Astrocyte (in vitro differentiated cells and primary cell): ENCODE measurements around the gene CEP41. TPM values are rescaled to one million over a fixed set of nuclear protein-coding genes. Genes with fewer than 3 reads are reported as not detected.

Experiments
- DNase-seq: peaks from one replicate; pipeline ENCODE4 v3.0.0-alpha.2; 2010; ENCODE audit warnings: low read depth
- FAIRE-seq: peaks from 2 replicates; lab custom pipeline; 2011; peaks lifted over from hg19 to GRCh38; lab: Jason Lieb, UNC
- H2AFZ ChIP-seq: 2 replicates; pipeline ENCODE4 v1.6.0; 2012; ENCODE audit warnings: low read depth, low read length, inconsistent platforms
- H3K27ac ChIP-seq: 2 replicates; pipeline ENCODE4 v1.5.1; 2011; ENCODE audit warnings: low read depth, low read length, inconsistent platforms
- H3K27me3 ChIP-seq: 2 replicates; pipeline ENCODE4 v1.6.0; 2011; ENCODE audit warnings: low read length, inconsistent platforms; ENCODE audit not compliant: insufficient read depth
- H3K36me3 ChIP-seq: 2 replicates; pipeline ENCODE4 v1.5.1; 2011; ENCODE audit warnings: low read length, inconsistent platforms; ENCODE audit not compliant: insufficient read depth
- H3K4me1 ChIP-seq: 2 replicates; pipeline ENCODE4 v1.5.1; 2011; ENCODE audit warnings: low read length, inconsistent platforms; ENCODE audit not compliant: insufficient read depth
- H3K4me2 ChIP-seq: 2 replicates; pipeline ENCODE4 v1.6.0; 2012; ENCODE audit warnings: low read length, inconsistent platforms
- H3K4me3 ChIP-seq: 2 replicates; pipeline ENCODE4 v1.5.1; 2011; ENCODE audit warnings: low read depth, mild to moderate bottlenecking, low read length, inconsistent platforms; ENCODE audit not compliant: insufficient read depth
- H3K79me2 ChIP-seq: 2 replicates; pipeline ENCODE4 v1.6.0; 2012; ENCODE audit warnings: mild to moderate bottlenecking, low read length, inconsistent platforms; ENCODE audit not compliant: insufficient read depth
- H3K9ac ChIP-seq: 2 replicates; pipeline ENCODE4 v1.6.0; 2012; ENCODE audit warnings: mild to moderate bottlenecking, low read length, inconsistent platforms
- H3K9me3 ChIP-seq: 2 replicates; pipeline ENCODE4 v1.5.1; 2012; ENCODE audit warnings: low read depth, mild to moderate bottlenecking, low read length, inconsistent platforms; ENCODE audit not compliant: insufficient read depth
- H4K20me1 ChIP-seq: 2 replicates; pipeline ENCODE4 v1.6.0; 2012; ENCODE audit warnings: low read length, inconsistent platforms; ENCODE audit not compliant: insufficient read depth
- H3K27ac Mint-ChIP-seq: one replicate; pipeline ENCODE4 v1.8.0; 2021; ENCODE audit warnings: mild to moderate bottlenecking, mixed read lengths; ENCODE audit not compliant: unreplicated experiment
- H3K27me3 Mint-ChIP-seq: one replicate; pipeline ENCODE4 v1.8.0; 2021; ENCODE audit warnings: low read depth, mixed read lengths; ENCODE audit not compliant: unreplicated experiment
- H3K36me3 Mint-ChIP-seq: one replicate; pipeline ENCODE4 v1.8.0; 2021; ENCODE audit warnings: low read depth, mixed read lengths; ENCODE audit not compliant: unreplicated experiment
- H3K4me1 Mint-ChIP-seq: one replicate; pipeline ENCODE4 v1.8.0; 2021; ENCODE audit warnings: low read depth, mixed read lengths; ENCODE audit not compliant: unreplicated experiment
- H3K4me3 Mint-ChIP-seq: one replicate; pipeline ENCODE4 v1.8.0; 2021; ENCODE audit warnings: mild to moderate bottlenecking, moderate library complexity, mixed read lengths; ENCODE audit not compliant: unreplicated experiment
- H3K9me3 Mint-ChIP-seq: one replicate; pipeline ENCODE4 v1.8.0; 2021; ENCODE audit warnings: mild to moderate bottlenecking, mixed read lengths; ENCODE audit not compliant: unreplicated experiment
- EZH2 ChIP-seq: IDR thresholded peaks from 2 replicates; pipeline ENCODE4 v1.6.1; 2012; ENCODE audit warnings: mild to moderate bottlenecking, low read length, inconsistent platforms; ENCODE audit not compliant: insufficient read depth
- total RNA-seq: library from RNA; stranded (reverse); gene quantifications from 2 replicates; pipeline ENCODE4 v1.2.1, GENCODE V29; 2021
- TF ChIP-seq, protein P1 (sequence below): IDR thresholded peaks from 2 replicates; pipeline ENCODE4 v1.5.1; 2011; ENCODE audit warnings: low read depth, mild to moderate bottlenecking, inconsistent platforms, low read length, moderate library complexity; ENCODE audit not compliant: insufficient read depth

The CEP41 gene
- total RNA-seq, 1 donor from 2014 or later, result 16.4 TPM

DNA sequence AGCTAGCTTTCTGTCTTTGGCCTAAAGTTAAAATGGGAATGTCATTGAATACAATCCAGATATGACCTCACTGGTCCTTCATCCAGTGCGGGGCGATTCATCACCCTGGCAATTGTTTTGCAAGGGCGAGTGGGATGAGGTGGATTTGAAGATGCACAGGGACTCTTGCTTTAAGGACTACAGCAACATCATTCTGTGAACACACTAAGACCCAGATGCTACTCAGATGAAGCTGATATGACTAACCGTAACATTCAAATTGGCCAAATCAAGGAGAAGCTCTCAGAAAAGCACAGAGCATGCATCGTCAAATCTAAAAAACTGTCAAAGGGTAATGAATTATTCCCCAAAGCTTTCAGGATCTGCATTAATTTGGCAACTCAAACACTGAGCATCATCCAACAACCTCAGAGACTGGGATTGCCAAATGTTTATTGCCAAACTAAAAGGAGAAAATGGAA is 47.7 kb downstream of the CEP41 start:
- Histone ChIP-seq H3K9me3 (no peaks in the 10 kb centered on the region), H3K4me1 (peaks cover 13% of the 10 kb centered on the region), H3K4me3 (no peak overlapping the region), H3K27ac (no peak overlapping the region), H4K20me1 (no peaks in the 10 kb centered on the region), H3K9ac (no peak overlapping the region), H2AFZ (no peak overlapping the region), H3K79me2 (no peaks in the 10 kb centered on the region), H3K4me2 (peak overlapping the region; percentile 29), H3K27me3 (no peaks in the 10 kb centered on the region), H3K36me3 (no peaks in the 10 kb centered on the region)
- H3K27ac Mint-ChIP-seq, result no peak overlapping the region
- H3K4me1 Mint-ChIP-seq, result peaks cover 9% of the 10 kb centered on the region
- DNase-seq, result peak; percentile 82
- H3K4me3 Mint-ChIP-seq, result no peak overlapping the region
- peaks cover 2% of the 10 kb centered on the region for H3K36me3 Mint-ChIP-seq
- TF ChIP-seq, protein P1, sequence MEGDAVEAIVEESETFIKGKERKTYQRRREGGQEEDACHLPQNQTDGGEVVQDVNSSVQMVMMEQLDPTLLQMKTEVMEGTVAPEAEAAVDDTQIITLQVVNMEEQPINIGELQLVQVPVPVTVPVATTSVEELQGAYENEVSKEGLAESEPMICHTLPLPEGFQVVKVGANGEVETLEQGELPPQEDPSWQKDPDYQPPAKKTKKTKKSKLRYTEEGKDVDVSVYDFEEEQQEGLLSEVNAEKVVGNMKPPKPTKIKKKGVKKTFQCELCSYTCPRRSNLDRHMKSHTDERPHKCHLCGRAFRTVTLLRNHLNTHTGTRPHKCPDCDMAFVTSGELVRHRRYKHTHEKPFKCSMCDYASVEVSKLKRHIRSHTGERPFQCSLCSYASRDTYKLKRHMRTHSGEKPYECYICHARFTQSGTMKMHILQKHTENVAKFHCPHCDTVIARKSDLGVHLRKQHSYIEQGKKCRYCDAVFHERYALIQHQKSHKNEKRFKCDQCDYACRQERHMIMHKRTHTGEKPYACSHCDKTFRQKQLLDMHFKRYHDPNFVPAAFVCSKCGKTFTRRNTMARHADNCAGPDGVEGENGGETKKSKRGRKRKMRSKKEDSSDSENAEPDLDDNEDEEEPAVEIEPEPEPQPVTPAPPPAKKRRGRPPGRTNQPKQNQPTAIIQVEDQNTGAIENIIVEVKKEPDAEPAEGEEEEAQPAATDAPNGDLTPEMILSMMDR, result no peak
- no peak for TF ChIP-seq EZH2
- peak; percentile 55 for FAIRE-seq
- H3K9me3 Mint-ChIP-seq, result no peaks in the 10 kb centered on the region
- H3K27me3 Mint-ChIP-seq, result no peaks in the 10 kb centered on the region

DNA sequence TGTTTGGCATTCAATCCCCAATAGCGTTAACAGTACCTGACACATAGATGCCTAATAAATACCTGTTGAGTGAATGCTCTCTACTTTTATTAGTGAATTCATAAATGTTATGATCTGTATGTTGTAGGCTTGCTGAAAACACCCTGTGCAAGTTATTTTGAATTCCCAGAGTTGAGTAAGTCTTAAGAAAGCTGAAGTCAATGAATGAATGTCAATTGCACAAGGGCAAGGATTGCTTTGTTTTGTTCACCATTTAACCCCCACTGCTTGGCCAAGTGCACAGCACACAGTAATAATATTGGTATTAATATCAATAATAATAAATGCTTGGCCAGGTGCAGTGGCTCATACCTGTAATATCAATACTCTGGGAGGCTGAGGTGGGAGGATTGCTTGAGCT is 50.3 kb downstream of the CEP41 start:
- no peak for FAIRE-seq
- H3K79me2 ChIP-seq, result no peaks in the 10 kb centered on the region
- H3K27ac Mint-ChIP-seq, result no peak overlapping the region

DNA sequence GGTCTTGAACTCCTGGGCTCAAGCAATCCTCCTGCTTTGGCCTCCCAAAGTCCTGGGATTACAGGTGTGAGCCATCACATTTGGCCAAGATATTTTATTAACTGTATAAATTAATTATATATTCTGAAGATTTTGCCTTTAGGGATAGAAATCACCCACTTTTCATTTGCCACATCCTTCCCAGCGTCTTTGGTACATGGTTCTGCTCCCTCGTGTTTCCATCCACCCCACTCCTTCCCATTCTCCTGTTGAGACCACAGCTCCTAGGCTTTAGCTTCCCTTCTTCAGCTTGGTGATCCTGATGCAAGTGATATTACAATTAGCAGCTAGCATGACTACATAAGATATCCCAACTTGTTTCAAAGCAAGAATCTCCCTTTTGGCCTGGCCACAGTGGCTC is 52.1 kb downstream of the CEP41 start:
- TF ChIP-seq, protein P1, result no peak
- TF ChIP-seq EZH2, result no peak
- no peak for FAIRE-seq
- Histone ChIP-seq H2AFZ (no peak overlapping the region), H3K36me3 (no peaks in the 10 kb centered on the region), H3K4me3 (no peak overlapping the region), H3K27ac (no peak overlapping the region), H3K27me3 (no peaks in the 10 kb centered on the region), H3K4me1 (peaks cover 22% of the 10 kb centered on the region), H3K79me2 (no peaks in the 10 kb centered on the region), H4K20me1 (no peaks in the 10 kb centered on the region), H3K4me2 (no peak overlapping the region), H3K9ac (no peak overlapping the region), H3K9me3 (no peaks in the 10 kb centered on the region)
- H3K36me3 Mint-ChIP-seq, result no peaks in the 10 kb centered on the region
- H3K27ac Mint-ChIP-seq, result no peak overlapping the region
- peaks cover 3% of the 10 kb centered on the region for H3K27me3 Mint-ChIP-seq
- H3K9me3 Mint-ChIP-seq, result no peaks in the 10 kb centered on the region
- peaks cover 16% of the 10 kb centered on the region for H3K4me1 Mint-ChIP-seq
- no peak overlapping the region for H3K4me3 Mint-ChIP-seq
- DNase-seq, result no peak

More for the DNA sequence above, 50.3 kb downstream of the CEP41 start:
- no peak overlapping the region for H3K27ac ChIP-seq
- H3K4me1 Mint-ChIP-seq, result peaks cover 16% of the 10 kb centered on the region
- no peak overlapping the region for H3K4me2 ChIP-seq
- no peaks in the 10 kb centered on the region for H3K36me3 Mint-ChIP-seq
- H3K9ac ChIP-seq, result no peak overlapping the region
- no peaks in the 10 kb centered on the region for H3K9me3 ChIP-seq
- DNase-seq, result no peak
- no peak overlapping the region for H2AFZ ChIP-seq
- H3K4me3 ChIP-seq, result no peak overlapping the region
- H4K20me1 ChIP-seq, result no peaks in the 10 kb centered on the region
- no peaks in the 10 kb centered on the region for H3K27me3 Mint-ChIP-seq
- H3K4me1 ChIP-seq, result peaks cover 22% of the 10 kb centered on the region
- no peak overlapping the region for H3K4me3 Mint-ChIP-seq
- H3K36me3 ChIP-seq, result no peaks in the 10 kb centered on the region
- no peaks in the 10 kb centered on the region for H3K9me3 Mint-ChIP-seq
- no peaks in the 10 kb centered on the region for H3K27me3 ChIP-seq
- TF ChIP-seq, protein P1, result no peak
- TF ChIP-seq EZH2, result no peak
